AG04450 (cell line): ENCODE data around the gene HNRNPH3. TPM values are rescaled to one million over a fixed set of nuclear protein-coding genes. Genes with fewer than 3 reads are reported as not detected.
A peak's percentile ranks its signal among the peaks of the same experiment; 100 is the strongest.

ENCODE experiments used
- CTCF ChIA-PET: fragments of 300-600, 350-600 bp; formaldehyde crosslinking; extraction: SDS; loops from one replicate; lab custom pipeline; 2022; ENCODE audit warnings: antibody characterized with exemption, inconsistent platforms; lab: Charles Lee
- POLR2A ChIA-PET: fragments of 350-600 bp; formaldehyde crosslinking; extraction: SDS; loops from one replicate; lab custom pipeline; 2021; ENCODE audit warnings: antibody characterized with exemption, inconsistent platforms; lab: Yijun Ruan, JAX
- DNase-seq: peaks from one replicate; pipeline ENCODE4 v3.0.0-alpha.2; 2011; ENCODE audit warnings: low read depth, low spot score
- H3K27ac ChIP-seq: one replicate; pipeline ENCODE4 v1.5.1; 2012; ENCODE audit warnings: low read depth, low read length, control low read depth
- H3K27me3 ChIP-seq: one replicate; pipeline ENCODE4 v1.6.0; 2012; ENCODE audit warnings: low read length; ENCODE audit not compliant: control insufficient read depth, insufficient read depth
- H3K4me3 ChIP-seq: 2 replicates; pipeline ENCODE4 v1.5.1; 2011; ENCODE audit warnings: mild to moderate bottlenecking, low read depth, low read length, control low read depth
- H3K9me3 ChIP-seq: 2 replicates; pipeline ENCODE4 v1.5.1; 2012; ENCODE audit warnings: low read length; ENCODE audit not compliant: control insufficient read depth, insufficient read depth
- CTCF ChIP-seq: IDR thresholded peaks from 2 replicates; pipeline ENCODE4 v1.5.1; 2011; ENCODE audit warnings: low read depth, low read length, control low read depth, inconsistent platforms
- polyA plus RNA-seq: library from polyadenylated mRNA; depleted of rRNA; stranded (reverse); fragments of >200 nt; gene quantifications from 2 replicates; pipeline ENCODE4 v1.2.3, GENCODE V29; 2011

Gene HNRNPH3
- polyA plus RNA-seq, 1 experiment = 113 TPM

GRCh38 chr10:68345621-68346020 is 13.8 kb downstream of the HNRNPH3 start:
- H3K27ac ChIP-seq = no peak overlapping the region
- H3K27me3 ChIP-seq = no peaks in the 10 kb centered on the region
- DNase-seq = no peak
- no peak for TF ChIP-seq CTCF
- no peaks in the 10 kb centered on the region for H3K9me3 ChIP-seq
- CTCF ChIA-PET = no interaction called here
- POLR2A ChIA-PET = interaction anchor here (0.8 kb wide), 1 partner anchor 16 kb away, joined by 3 read pairs; no protein-coding TSS in a partner anchor
- no peak overlapping the region for H3K4me3 ChIP-seq

GRCh38 chr10:68346774-68347173 is 14.9 kb downstream of the HNRNPH3 start:
- DNase-seq = no peak
- Histone ChIP-seq H3K27me3 (no peaks in the 10 kb centered on the region), H3K9me3 (no peaks in the 10 kb centered on the region), H3K4me3 (no peak overlapping the region), H3K27ac (no peak overlapping the region)
- ChIA-PET CTCF (interaction anchor here (0.6 to 2.9 kb wide), 3 partner anchors 45 to 316 kb away, joined by 3 to 26 read pairs (median 4); no protein-coding TSS in a partner anchor), POLR2A (interaction anchor here (1.4 kb wide), 1 partner anchor 15 kb away, joined by 5 read pairs; the partner anchor contains the start of gene HNRNPH3)
- TF ChIP-seq CTCF = no peak

- DNase-seq = no peak
- ChIA-PET POLR2A (interaction anchor here (0.6 to 1.0 kb wide), 3 partner anchors 15 to 58 kb away, joined by 3 to 17 read pairs (median 3); partner anchors contain the start of gene HNRNPH3), CTCF (interaction anchor here (0.6 to 2.9 kb wide), 27 partner anchors 9 to 779 kb away, joined by 3 to 26 read pairs (median 5); partner anchors contain the start of genes ATOH7, DNAJC12, HNRNPH3 and PBLD)
- Histone ChIP-seq H3K4me3 (no peak overlapping the region), H3K9me3 (no peaks in the 10 kb centered on the region), H3K27me3 (no peaks in the 10 kb centered on the region), H3K27ac (no peak overlapping the region)
- TF ChIP-seq CTCF = peak; percentile 82
These were observed 16.4 kb downstream of the HNRNPH3 start for GRCh38 chr10:68348265-68348741.

GRCh38 chr10:68353537-68353936 is 21.7 kb downstream of the HNRNPH3 start:
- H3K4me3 ChIP-seq = no peak overlapping the region
- POLR2A ChIA-PET = no interaction called here
- no peak for DNase-seq
- no peaks in the 10 kb centered on the region for H3K27me3 ChIP-seq
- H3K27ac ChIP-seq = no peak overlapping the region
- CTCF ChIA-PET = interaction anchor here (0.6 kb wide), 1 partner anchor 384 kb away, joined by 3 read pairs; no protein-coding TSS in a partner anchor
- H3K9me3 ChIP-seq = no peaks in the 10 kb centered on the region
- TF ChIP-seq CTCF = no peak

- POLR2A ChIA-PET = no interaction called here
- TF ChIP-seq CTCF = no peak
- CTCF ChIA-PET = no interaction called here
These were observed 27.3 kb downstream of the HNRNPH3 start for GRCh38 chr10:68359189-68359588.

More at GRCh38 chr10:68359189-68359588, 27.3 kb downstream of the HNRNPH3 start:
- H3K4me3 ChIP-seq = no peak overlapping the region
- no peak overlapping the region for H3K27ac ChIP-seq
- DNase-seq = no peak
- H3K27me3 ChIP-seq = no peaks in the 10 kb centered on the region
- no peaks in the 10 kb centered on the region for H3K9me3 ChIP-seq
